CD4-positive, alpha-beta memory T cell (primary cell): ENCODE results near the gene AKAP7. TPM values are rescaled to one million over a fixed set of nuclear protein-coding genes. Genes with fewer than 3 reads are reported as not detected.
A peak's percentile ranks its signal among the peaks of the same experiment; 100 is the strongest.

ENCODE experiments used
- CTCF ChIA-PET: fragments of 350-600 bp; sonication (Branson Sonifier 250); formaldehyde crosslinking; loops from one replicate; lab custom pipeline; 2021; ENCODE audit warnings: inconsistent platforms; ENCODE audit not compliant: partially characterized antibody; lab: Charles Lee
- POLR2A ChIA-PET: fragments of 350-600 bp; sonication (Branson Sonifier 250); formaldehyde crosslinking; loops from one replicate; lab custom pipeline; 2021; ENCODE audit not compliant: partially characterized antibody; lab: Charles Lee
- DNase-seq, 5 donors: peaks; one replicate each; pipeline versions ENCODE4 v3.0.0 to v3.0.0-alpha.2; 2020 to 2022; ENCODE audit warnings: mixed read lengths in 1 of 5
- H3K27ac ChIP-seq: one replicate; pipeline ENCODE4 v1.7.0; 2013; ENCODE audit warnings: low read depth, low read length
- H3K27me3 ChIP-seq: 2 replicates; pipeline ENCODE4 v1.7.0; 2013; ENCODE audit warnings: mild to moderate bottlenecking, low read length, moderate library complexity; ENCODE audit not compliant: insufficient read depth
- H3K36me3 ChIP-seq: 2 replicates; pipeline ENCODE4 v1.7.0; 2013; ENCODE audit warnings: mild to moderate bottlenecking, low read length, moderate library complexity; ENCODE audit not compliant: insufficient read depth
- H3K4me1 ChIP-seq: 2 replicates; pipeline ENCODE4 v1.7.0; 2013; ENCODE audit warnings: mild to moderate bottlenecking, low read length, moderate library complexity; ENCODE audit not compliant: insufficient read depth
- H3K4me3 ChIP-seq, 2 donors: one replicate each; pipeline ENCODE4 v1.7.0; 2013; ENCODE audit warnings: low read length in 2 of 2, mild to moderate bottlenecking in 1 of 2
- H3K9me3 ChIP-seq, 2 donors: one replicate each; pipeline ENCODE4 v1.7.0; 2013; ENCODE audit warnings: low read length in 2 of 2, control low read depth in 1 of 2; ENCODE audit not compliant: control insufficient read depth in 1 of 2
- H3K27ac Mint-ChIP-seq, 7 donors: one replicate each; pipeline ENCODE4 v1.8.0; 2020 to 2021; ENCODE audit warnings: mixed read lengths in 7 of 7, mild to moderate bottlenecking in 6 of 7, inconsistent platforms in 3 of 7, moderate library complexity in 3 of 7
- H3K27me3 Mint-ChIP-seq, 2 donors: one replicate each; pipeline ENCODE4 v1.8.0; 2020 to 2021; ENCODE audit warnings: mixed read lengths in 2 of 2
- H3K36me3 Mint-ChIP-seq, 2 donors: one replicate each; pipeline ENCODE4 v1.8.0; 2020 to 2021; ENCODE audit warnings: mixed read lengths in 2 of 2, inconsistent platforms in 1 of 2, mild to moderate bottlenecking in 1 of 2
- H3K4me1 Mint-ChIP-seq, 4 donors: one replicate each; pipeline ENCODE4 v1.8.0; 2020 to 2021; ENCODE audit warnings: mixed read lengths in 4 of 4, mild to moderate bottlenecking in 1 of 4
- H3K4me3 Mint-ChIP-seq, 8 donors: one replicate each; pipeline ENCODE4 v1.8.0; 2020 to 2021; ENCODE audit warnings: mixed read lengths in 8 of 8, mild to moderate bottlenecking in 7 of 8, moderate library complexity in 6 of 8, inconsistent platforms in 3 of 8
- H3K9me3 Mint-ChIP-seq, 8 donors: one replicate each; pipeline ENCODE4 v1.8.0; 2020 to 2021; ENCODE audit warnings: mixed read lengths in 8 of 8, mild to moderate bottlenecking in 5 of 8, inconsistent platforms in 3 of 8, moderate library complexity in 1 of 8
- intact Hi-C: fragments of 100-400 bp; cut with micrococcal nuclease; formaldehyde crosslinking; loops from one replicate; pipeline ENCODE4 v1.15.1; 2023
- polyA plus RNA-seq, 2 donors: library from polyadenylated mRNA; unstranded; fragments of 300-500 nt; fragmentation: Illumina TruSeq; gene quantifications; one replicate each; pipeline ENCODE4 v1.2.3, GENCODE V29; 2021
- total RNA-seq, 2 experiments: library from RNA; stranded (reverse); gene quantifications; one replicate each; pipeline ENCODE4 v1.2.3, GENCODE V29; 2021

The AKAP7 gene
- total and polyA plus RNA-seq, 4 experiments from 2014 or later: 14.5 to 19.0 (median 15.8) TPM

- H3K27ac Mint-ChIP-seq: no peak overlapping the region
- peaks cover 11 to 21% (median 18%) of the 10 kb centered on the region in 4 donors for H3K4me1 Mint-ChIP-seq
- Histone ChIP-seq H3K4me1 (peaks cover 7% of the 10 kb centered on the region), H3K4me3 (no peak overlapping the region), H3K27ac (no peak overlapping the region), H3K27me3 (no peaks in the 10 kb centered on the region), H3K36me3 (no peaks in the 10 kb centered on the region), H3K9me3 (no peaks in the 10 kb centered on the region)
- no peak overlapping the region for H3K4me3 Mint-ChIP-seq
- no peaks in the 10 kb centered on the region for H3K9me3 Mint-ChIP-seq
- H3K27me3 Mint-ChIP-seq: no peaks in the 10 kb centered on the region
- intact Hi-C loops: no loop called here
- peaks cover 29 to 35% of the 10 kb centered on the region in 2 donors for H3K36me3 Mint-ChIP-seq
- ChIA-PET POLR2A (interaction anchor here (1.0 kb wide), 1 partner anchor 10 kb away, joined by 3 read pairs; no protein-coding TSS in a partner anchor), CTCF (interaction anchor here (1.6 kb wide), 1 partner anchor 24 kb away, joined by 4 read pairs; no protein-coding TSS in a partner anchor)
- DNase-seq: no peak
Observed at GRCh38 chr6:131223416-131223815, 88.1 kb downstream of the AKAP7 start.

GRCh38 chr6:131225127-131225526, 89.9 kb downstream of the AKAP7 start:
- peaks cover 7% of the 10 kb centered on the region for H3K4me1 ChIP-seq
- no peaks in the 10 kb centered on the region for H3K36me3 ChIP-seq
- H3K9me3 Mint-ChIP-seq: peaks cover 0 to 3% (median 0%) of the 10 kb centered on the region in 8 donors
- H3K27ac ChIP-seq: no peak overlapping the region
- peak overlapping the region in 1 of 7 donors; percentile 57 for H3K27ac Mint-ChIP-seq
- no peak overlapping the region for H3K4me3 ChIP-seq
- H3K27me3 ChIP-seq: no peaks in the 10 kb centered on the region
- no peaks in the 10 kb centered on the region for H3K9me3 ChIP-seq
- DNase-seq: no peak
- peaks cover 11 to 25% (median 19%) of the 10 kb centered on the region in 4 donors for H3K4me1 Mint-ChIP-seq
- ChIA-PET POLR2A (no interaction called here), CTCF (no interaction called here)
- H3K27me3 Mint-ChIP-seq: no peaks in the 10 kb centered on the region
- peaks cover 28 to 39% of the 10 kb centered on the region in 2 donors for H3K36me3 Mint-ChIP-seq
- intact Hi-C loops: no loop called here
- H3K4me3 Mint-ChIP-seq: peak overlapping the region in 1 of 8 donors; percentile 4

GRCh38 chr6:131225959-131226358, 90.7 kb downstream of the AKAP7 start:
- peaks cover 14 to 27% (median 22%) of the 10 kb centered on the region in 4 donors for H3K4me1 Mint-ChIP-seq
- H3K9me3 ChIP-seq: no peaks in the 10 kb centered on the region
- CTCF ChIA-PET: no interaction called here
- no peaks in the 10 kb centered on the region for H3K27me3 Mint-ChIP-seq
- no peak overlapping the region for H3K27ac ChIP-seq
- no peak for DNase-seq
- H3K27ac Mint-ChIP-seq: no peak overlapping the region
- intact Hi-C loops: no loop called here
- H3K4me1 ChIP-seq: peaks cover 7% of the 10 kb centered on the region
- no peaks in the 10 kb centered on the region for H3K27me3 ChIP-seq
- H3K4me3 Mint-ChIP-seq: peak overlapping the region in 1 of 8 donors; percentile 51
- H3K4me3 ChIP-seq: no peak overlapping the region
- H3K36me3 Mint-ChIP-seq: peaks cover 25 to 35% of the 10 kb centered on the region in 2 donors
- H3K36me3 ChIP-seq: no peaks in the 10 kb centered on the region
- H3K9me3 Mint-ChIP-seq: peaks cover 0 to 3% (median 0%) of the 10 kb centered on the region in 8 donors
- POLR2A ChIA-PET: no interaction called here

- no peak overlapping the region for H3K27ac ChIP-seq
- H3K9me3 ChIP-seq: no peaks in the 10 kb centered on the region
- H3K4me1 ChIP-seq: peaks cover 7% of the 10 kb centered on the region
- DNase-seq: no peak
- Mint-ChIP-seq H3K4me3 (no peak overlapping the region), H3K4me1 (peaks cover 14 to 27% (median 22%) of the 10 kb centered on the region in 4 donors), H3K36me3 (peaks cover 18 to 30% of the 10 kb centered on the region in 2 donors), H3K27me3 (no peaks in the 10 kb centered on the region), H3K9me3 (peaks cover 0 to 3% (median 0%) of the 10 kb centered on the region in 8 donors), H3K27ac (no peak overlapping the region)
- ChIA-PET CTCF (interaction anchor here (1.6 kb wide), 1 partner anchor 55 kb away, joined by 3 read pairs; no protein-coding TSS in a partner anchor), POLR2A (interaction anchor here (1.6 kb wide), 1 partner anchor 27 kb away, joined by 4 read pairs; no protein-coding TSS in a partner anchor)
- intact Hi-C loops: no loop called here
- no peaks in the 10 kb centered on the region for H3K36me3 ChIP-seq
- H3K27me3 ChIP-seq: no peaks in the 10 kb centered on the region
- no peak overlapping the region for H3K4me3 ChIP-seq
Observed at GRCh38 chr6:131226459-131227157, 91.3 kb downstream of the AKAP7 start.

- ChIA-PET CTCF (interaction anchor here (1.6 kb wide), 1 partner anchor 54 kb away, joined by 3 read pairs; no protein-coding TSS in a partner anchor), POLR2A (interaction anchor here (0.6 to 1.6 kb wide), 2 partner anchors 21 to 27 kb away, joined by 4 read pairs; no protein-coding TSS in a partner anchor)
- no peak overlapping the region for H3K4me3 Mint-ChIP-seq
- no peaks in the 10 kb centered on the region for H3K27me3 Mint-ChIP-seq
- H3K4me1 ChIP-seq: peaks cover 7% of the 10 kb centered on the region
- H3K9me3 ChIP-seq: no peaks in the 10 kb centered on the region
- H3K27ac Mint-ChIP-seq: peak overlapping the region in 1 of 7 donors; percentile 10
- no peak overlapping the region for H3K27ac ChIP-seq
- no peak overlapping the region for H3K4me3 ChIP-seq
- no peaks in the 10 kb centered on the region for H3K36me3 ChIP-seq
- H3K4me1 Mint-ChIP-seq: peaks cover 12 to 25% (median 18%) of the 10 kb centered on the region in 4 donors
- peaks cover 0 to 3% (median 0%) of the 10 kb centered on the region in 8 donors for H3K9me3 Mint-ChIP-seq
- H3K27me3 ChIP-seq: no peaks in the 10 kb centered on the region
- DNase-seq: no peak
- intact Hi-C loops: no loop called here
- peaks cover 13 to 26% of the 10 kb centered on the region in 2 donors for H3K36me3 Mint-ChIP-seq
Observed at GRCh38 chr6:131227158-131227543, 91.9 kb downstream of the AKAP7 start.

- Histone ChIP-seq H3K4me3 (no peak overlapping the region), H3K9me3 (no peaks in the 10 kb centered on the region), H3K36me3 (no peaks in the 10 kb centered on the region), H3K27ac (no peak overlapping the region), H3K27me3 (no peaks in the 10 kb centered on the region), H3K4me1 (no peaks in the 10 kb centered on the region)
- no peak for DNase-seq
- Mint-ChIP-seq H3K4me1 (peaks cover 5 to 22% (median 15%) of the 10 kb centered on the region in 4 donors), H3K27me3 (no peaks in the 10 kb centered on the region), H3K9me3 (peaks cover 0 to 8% (median 2%) of the 10 kb centered on the region in 8 donors), H3K36me3 (peaks cover 10 to 23% of the 10 kb centered on the region in 2 donors), H3K27ac (peak overlapping the region in 3 of 7 donors; percentile 5 to 59 (median 25)), H3K4me3 (no peak overlapping the region)
- CTCF ChIA-PET: interaction anchor here (1.1 kb wide), 1 partner anchor 16 kb away, joined by 3 read pairs; no protein-coding TSS in a partner anchor
- intact Hi-C loops: loop anchor here (5.0 kb wide), 1 partner anchor 36 kb away; no protein-coding TSS in a partner anchor
- POLR2A ChIA-PET: no interaction called here
Observed at GRCh38 chr6:131231103-131231502, 95.8 kb downstream of the AKAP7 start.

GRCh38 chr6:131231891-131232290, 96.6 kb downstream of the AKAP7 start:
- Mint-ChIP-seq H3K4me3 (no peak overlapping the region), H3K27ac (no peak overlapping the region), H3K9me3 (peaks cover 0 to 16% (median 5%) of the 10 kb centered on the region in 8 donors), H3K36me3 (peaks cover 16 to 25% of the 10 kb centered on the region in 2 donors), H3K27me3 (no peaks in the 10 kb centered on the region), H3K4me1 (peaks cover 4 to 19% (median 15%) of the 10 kb centered on the region in 4 donors)
- Histone ChIP-seq H3K4me3 (no peak overlapping the region), H3K27ac (no peak overlapping the region), H3K36me3 (no peaks in the 10 kb centered on the region), H3K4me1 (no peaks in the 10 kb centered on the region), H3K27me3 (no peaks in the 10 kb centered on the region), H3K9me3 (no peaks in the 10 kb centered on the region)
- CTCF ChIA-PET: no interaction called here
- POLR2A ChIA-PET: no interaction called here
- intact Hi-C loops: loop anchor here (5.0 kb wide), 1 partner anchor 35 kb away; no protein-coding TSS in a partner anchor
- DNase-seq: no peak
